ENCODE results near the gene CEP128.
"Not testable (repeated sequence)": the region's sequence is repeated elsewhere in the genome, so short reads cannot be mapped to it uniquely, and the experiment has no call there.

Gene CEP128

DNA sequence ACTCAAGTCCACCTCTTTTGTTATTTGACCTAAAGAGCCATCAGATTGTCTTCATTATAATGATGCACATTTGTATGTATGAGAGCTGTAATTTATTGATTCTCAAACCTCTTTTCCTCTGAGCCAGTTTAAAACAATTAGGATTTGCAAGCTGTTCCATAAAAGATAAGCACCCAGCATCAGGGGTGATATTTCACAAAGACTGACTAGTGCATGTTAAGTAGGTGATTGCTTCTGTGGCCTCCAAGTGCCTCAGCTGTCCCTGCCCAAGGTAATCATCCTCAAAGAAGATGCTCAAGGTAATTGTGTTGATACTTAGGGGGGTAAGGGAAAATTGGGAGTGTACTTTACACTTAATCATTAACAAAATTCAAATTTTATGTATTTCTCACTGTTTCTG lies 18.2 kb downstream of the CEP128 start:
- DNase-seq (ENCODE audit: insufficient read length, low spot score) (no peak), FAIRE-seq (no peak)
- TF ChIP-seq POU2F2 (IDR thresholded peaks at IDR 0.05; ENCODE audit: low read depth, low read length) (no peak), POLR2A (IDR thresholded peaks at IDR 0.05; ENCODE audit: low read depth, low read length) (no peak), SPI1 (IDR thresholded peaks at IDR 0.05; ENCODE audit: low read depth, low read length) (no peak), POLR2AphosphoS5 (IDR thresholded peaks at IDR 0.05; ENCODE audit: low read depth, low read length) (no peak), PAX5 (IDR thresholded peaks at IDR 0.05; ENCODE audit: insufficient read depth, low read length, severe bottlenecking) (no peak), TAF1 (IDR thresholded peaks at IDR 0.05; ENCODE audit: low read depth, low read length) (no peak)

GRCh38 chr14:80919622-80920021 lies 21.9 kb downstream of the CEP128 start:
- DNase-seq (ENCODE audit: insufficient read length, low spot score) (no peak), FAIRE-seq (no peak)
- TF ChIP-seq POLR2A (IDR thresholded peaks at IDR 0.05; ENCODE audit: low read depth, low read length) (no peak), POLR2AphosphoS5 (IDR thresholded peaks at IDR 0.05; ENCODE audit: low read depth, low read length) (no peak), TAF1 (IDR thresholded peaks at IDR 0.05; ENCODE audit: low read depth, low read length) (no peak), PAX5 (IDR thresholded peaks at IDR 0.05; ENCODE audit: insufficient read depth, low read length, severe bottlenecking) (no peak), POU2F2 (IDR thresholded peaks at IDR 0.05; ENCODE audit: low read depth, low read length) (no peak), SPI1 (IDR thresholded peaks at IDR 0.05; ENCODE audit: low read depth, low read length) (no peak)

DNA sequence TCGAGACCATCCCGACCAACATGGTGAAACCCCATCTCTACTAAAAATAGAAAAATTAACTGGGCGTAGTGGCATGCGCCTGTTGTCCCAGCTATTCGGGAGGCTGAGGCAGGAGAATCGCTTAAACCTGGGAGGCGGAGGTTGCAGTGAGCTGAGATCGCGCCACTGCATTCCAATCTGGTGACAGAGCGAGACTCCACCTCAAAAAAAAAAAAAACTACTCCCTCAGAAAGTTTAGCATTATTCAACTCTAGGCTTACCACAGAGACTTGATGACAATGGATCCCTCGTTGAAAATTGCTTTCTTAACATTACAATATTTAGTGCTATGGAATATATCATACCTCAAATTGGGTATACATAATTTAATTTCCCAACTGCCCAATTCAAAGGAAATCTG lies 29.5 kb downstream of the CEP128 start:
- FAIRE-seq; DNase-seq (ENCODE audit: insufficient read length, low spot score): not testable (repeated sequence)

- TF ChIP-seq POLR2A (IDR thresholded peaks at IDR 0.05; ENCODE audit: low read depth, low read length) (no peak), POU2F2 (IDR thresholded peaks at IDR 0.05; ENCODE audit: low read depth, low read length) (no peak), TAF1 (IDR thresholded peaks at IDR 0.05; ENCODE audit: low read depth, low read length) (no peak), POLR2AphosphoS5 (IDR thresholded peaks at IDR 0.05; ENCODE audit: low read depth, low read length) (no peak), SPI1 (IDR thresholded peaks at IDR 0.05; ENCODE audit: low read depth, low read length) (no peak), PAX5 (IDR thresholded peaks at IDR 0.05; ENCODE audit: insufficient read depth, low read length, severe bottlenecking) (no peak)
- no peak for FAIRE-seq
- no peak for DNase-seq (ENCODE audit: insufficient read length, low spot score)
Measured at GRCh38 chr14:80906946-80907345, 34.6 kb downstream of the CEP128 start.

DNA sequence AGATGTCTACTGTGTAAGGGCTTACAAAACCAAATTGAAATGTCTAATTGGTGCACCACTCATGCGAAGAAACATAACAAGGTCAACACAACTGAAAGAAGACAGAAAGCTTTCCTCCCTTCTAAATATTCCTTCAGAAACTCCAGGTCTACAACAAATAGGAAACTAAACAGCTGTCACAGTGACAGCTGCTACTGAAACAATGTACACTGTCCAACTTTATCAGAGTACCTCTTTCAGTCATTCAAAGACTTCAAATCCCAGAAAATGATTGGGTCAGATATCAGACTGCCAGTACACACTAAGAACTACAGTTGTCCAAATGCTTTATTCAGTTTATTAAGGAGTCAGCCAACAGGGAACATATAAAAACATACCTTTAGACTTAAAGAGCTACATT lies 35.2 kb downstream of the CEP128 start:
- no peak for TF ChIP-seq TAF1 (IDR thresholded peaks at IDR 0.05; ENCODE audit: low read depth, low read length)
- no peak for TF ChIP-seq SPI1 (IDR thresholded peaks at IDR 0.05; ENCODE audit: low read depth, low read length)
- TF ChIP-seq POLR2AphosphoS5 (IDR thresholded peaks at IDR 0.05; ENCODE audit: low read depth, low read length), result no peak
- TF ChIP-seq POLR2A (IDR thresholded peaks at IDR 0.05; ENCODE audit: low read depth, low read length), result no peak
- TF ChIP-seq PAX5 (IDR thresholded peaks at IDR 0.05; ENCODE audit: insufficient read depth, low read length, severe bottlenecking), result no peak
- TF ChIP-seq POU2F2 (IDR thresholded peaks at IDR 0.05; ENCODE audit: low read depth, low read length), result no peak
- no peak for DNase-seq (ENCODE audit: insufficient read length, low spot score)
- FAIRE-seq, result no peak

DNA sequence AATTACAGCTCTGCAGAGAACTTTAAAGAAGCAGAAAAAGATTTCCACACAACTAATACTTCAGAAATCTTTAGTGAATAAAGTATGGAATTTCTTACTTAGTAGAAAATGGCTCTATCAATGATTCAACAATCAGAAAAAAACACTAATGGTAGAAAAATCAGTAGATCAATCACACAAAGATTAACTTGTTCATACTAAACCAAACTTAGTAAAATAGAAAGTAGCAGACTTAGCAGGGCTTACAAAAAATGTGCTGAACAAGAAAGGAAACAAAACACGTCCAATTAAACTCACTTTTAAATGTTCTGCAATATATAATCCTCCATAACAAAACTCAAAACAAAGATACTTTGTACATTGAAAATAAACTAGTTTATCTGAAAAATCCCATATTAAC lies 38.9 kb downstream of the CEP128 start:
- TF ChIP-seq POU2F2 (IDR thresholded peaks at IDR 0.05; ENCODE audit: low read depth, low read length) (no peak), POLR2AphosphoS5 (IDR thresholded peaks at IDR 0.05; ENCODE audit: low read depth, low read length) (no peak), TAF1 (IDR thresholded peaks at IDR 0.05; ENCODE audit: low read depth, low read length) (no peak), PAX5 (IDR thresholded peaks at IDR 0.05; ENCODE audit: insufficient read depth, low read length, severe bottlenecking) (no peak), POLR2A (IDR thresholded peaks at IDR 0.05; ENCODE audit: low read depth, low read length) (no peak), SPI1 (IDR thresholded peaks at IDR 0.05; ENCODE audit: low read depth, low read length) (no peak)
- DNase-seq (ENCODE audit: insufficient read length, low spot score), result no peak
- FAIRE-seq, result no peak

GRCh38 chr14:80901822-80902221 lies 39.7 kb downstream of the CEP128 start:
- no peak for FAIRE-seq
- TF ChIP-seq PAX5 (IDR thresholded peaks at IDR 0.05; ENCODE audit: insufficient read depth, low read length, severe bottlenecking) (no peak), POU2F2 (IDR thresholded peaks at IDR 0.05; ENCODE audit: low read depth, low read length) (no peak), SPI1 (IDR thresholded peaks at IDR 0.05; ENCODE audit: low read depth, low read length) (no peak), TAF1 (IDR thresholded peaks at IDR 0.05; ENCODE audit: low read depth, low read length) (no peak), POLR2A (IDR thresholded peaks at IDR 0.05; ENCODE audit: low read depth, low read length) (no peak), POLR2AphosphoS5 (IDR thresholded peaks at IDR 0.05; ENCODE audit: low read depth, low read length) (no peak)
- DNase-seq (ENCODE audit: insufficient read length, low spot score), result no peak

- FAIRE-seq, result no peak
- no peak for DNase-seq (ENCODE audit: insufficient read length, low spot score)
- no peak for TF ChIP-seq PAX5 (IDR thresholded peaks at IDR 0.05; ENCODE audit: insufficient read depth, low read length, severe bottlenecking)
- no peak for TF ChIP-seq SPI1 (IDR thresholded peaks at IDR 0.05; ENCODE audit: low read depth, low read length)
- TF ChIP-seq POLR2AphosphoS5 (IDR thresholded peaks at IDR 0.05; ENCODE audit: low read depth, low read length), result no peak
- TF ChIP-seq POLR2A (IDR thresholded peaks at IDR 0.05; ENCODE audit: low read depth, low read length), result no peak
- TF ChIP-seq TAF1 (IDR thresholded peaks at IDR 0.05; ENCODE audit: low read depth, low read length), result no peak
- TF ChIP-seq POU2F2 (IDR thresholded peaks at IDR 0.05; ENCODE audit: low read depth, low read length), result no peak
Measured at GRCh38 chr14:80901260-80901659, 40.3 kb downstream of the CEP128 start.

DNA sequence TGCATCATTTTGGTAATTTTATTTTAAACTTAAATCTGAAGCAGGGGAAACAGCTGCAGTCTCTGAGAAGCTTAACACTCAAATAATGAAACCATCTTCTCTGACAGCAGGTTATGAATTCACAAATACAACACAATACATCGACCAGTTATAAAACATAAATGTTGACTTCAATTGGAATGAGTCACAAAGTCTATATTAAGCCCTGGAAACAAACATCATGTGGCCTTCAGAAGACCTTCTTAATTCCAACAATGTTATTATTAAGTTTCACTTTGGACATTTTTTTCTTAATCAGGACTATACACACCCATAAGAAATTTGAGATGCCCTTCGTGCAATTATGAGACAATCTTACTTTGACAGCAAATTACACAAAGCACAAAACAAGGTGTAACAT lies 68.9 kb downstream of the CEP128 start:
- DNase-seq (ENCODE audit: insufficient read length, low spot score) (no peak), FAIRE-seq (no peak)
- TF ChIP-seq POLR2AphosphoS5 (IDR thresholded peaks at IDR 0.05; ENCODE audit: low read depth, low read length) (no peak), TAF1 (IDR thresholded peaks at IDR 0.05; ENCODE audit: low read depth, low read length) (no peak), POLR2A (IDR thresholded peaks at IDR 0.05; ENCODE audit: low read depth, low read length) (no peak), SPI1 (IDR thresholded peaks at IDR 0.05; ENCODE audit: low read depth, low read length) (no peak), PAX5 (IDR thresholded peaks at IDR 0.05; ENCODE audit: insufficient read depth, low read length, severe bottlenecking) (no peak), POU2F2 (IDR thresholded peaks at IDR 0.05; ENCODE audit: low read depth, low read length) (no peak)

GRCh38 chr14:80868260-80868659 lies 73.3 kb downstream of the CEP128 start:
- no peak for TF ChIP-seq POLR2A (IDR thresholded peaks at IDR 0.05; ENCODE audit: low read depth, low read length)
- no peak for TF ChIP-seq POU2F2 (IDR thresholded peaks at IDR 0.05; ENCODE audit: low read depth, low read length)
- TF ChIP-seq TAF1 (IDR thresholded peaks at IDR 0.05; ENCODE audit: low read depth, low read length), result no peak
- no peak for TF ChIP-seq PAX5 (IDR thresholded peaks at IDR 0.05; ENCODE audit: insufficient read depth, low read length, severe bottlenecking)
- TF ChIP-seq POLR2AphosphoS5 (IDR thresholded peaks at IDR 0.05; ENCODE audit: low read depth, low read length), result no peak
- TF ChIP-seq SPI1 (IDR thresholded peaks at IDR 0.05; ENCODE audit: low read depth, low read length), result no peak
- no peak for FAIRE-seq
- no peak for DNase-seq (ENCODE audit: insufficient read length, low spot score)
